ENCODE data around the gene RNF217.

Gene RNF217

DNA sequence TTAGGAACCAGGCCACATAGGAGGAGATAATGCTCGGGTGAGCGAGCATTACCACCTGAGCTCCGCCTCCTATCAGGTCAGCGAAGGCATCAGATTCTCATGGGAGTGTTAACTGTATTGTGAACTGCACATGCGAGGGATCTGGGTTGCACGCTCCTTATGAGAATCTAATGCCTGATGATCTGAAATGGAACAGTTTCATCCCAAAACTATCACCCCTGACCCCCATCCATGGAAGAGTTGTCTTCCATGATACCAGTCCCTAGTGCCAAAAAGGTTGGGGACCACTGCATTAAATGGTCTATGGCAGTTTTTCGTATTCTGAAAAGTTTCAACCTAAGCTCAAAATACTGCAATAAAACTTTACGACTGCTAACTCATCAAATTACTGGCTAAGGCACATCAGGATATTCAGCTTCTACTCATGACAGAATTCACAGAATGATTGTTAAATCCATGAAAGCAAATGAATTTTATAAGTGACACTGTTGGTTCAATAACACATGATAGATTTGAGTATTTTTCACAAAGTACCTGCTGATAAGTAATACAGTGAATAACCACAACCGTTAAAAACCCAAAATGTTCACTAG lies 25.9 kb downstream of the RNF217 start:
- DNase-seq (ENCODE audit: low read depth): no peak

DNA sequence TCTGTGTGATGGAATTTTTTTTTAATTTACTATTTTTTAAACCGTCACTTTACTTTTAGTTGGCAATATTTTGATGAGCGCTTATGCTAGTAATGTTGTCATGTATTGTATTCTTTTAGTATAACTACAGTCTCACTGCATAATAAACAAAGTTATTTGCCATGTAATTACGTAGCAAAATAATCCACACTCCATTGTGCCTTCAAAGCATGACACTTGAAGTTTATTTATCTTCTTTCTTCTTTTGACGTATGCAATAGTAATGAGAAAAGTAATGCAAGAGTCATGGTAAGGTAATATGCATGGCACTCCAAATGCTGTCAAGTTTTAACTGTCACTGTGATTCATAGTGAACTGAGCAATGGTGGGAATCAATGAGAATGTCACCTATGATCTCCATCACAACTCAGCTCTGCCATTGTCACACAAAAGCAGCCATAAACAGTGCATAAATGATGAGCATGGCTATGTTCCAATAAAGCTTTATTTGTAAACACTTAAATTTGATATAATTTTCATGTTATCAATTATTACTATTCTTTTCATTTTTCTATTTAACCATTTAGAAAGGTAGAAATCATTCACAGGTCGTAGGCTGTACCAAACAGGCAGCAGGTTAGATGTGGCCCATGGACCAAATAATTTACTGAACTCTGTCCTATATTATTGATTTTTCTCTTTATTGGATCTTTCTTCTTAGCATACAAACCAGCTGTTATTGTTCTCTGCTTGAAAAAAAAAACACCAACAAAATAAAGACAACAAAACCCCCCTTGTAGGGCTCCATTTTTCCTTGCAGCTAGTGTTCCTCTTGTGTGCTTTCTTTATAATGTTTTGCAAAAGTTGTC lies 27.1 kb downstream of the RNF217 start:
- DNase-seq (ENCODE audit: low read depth): no peak

DNA sequence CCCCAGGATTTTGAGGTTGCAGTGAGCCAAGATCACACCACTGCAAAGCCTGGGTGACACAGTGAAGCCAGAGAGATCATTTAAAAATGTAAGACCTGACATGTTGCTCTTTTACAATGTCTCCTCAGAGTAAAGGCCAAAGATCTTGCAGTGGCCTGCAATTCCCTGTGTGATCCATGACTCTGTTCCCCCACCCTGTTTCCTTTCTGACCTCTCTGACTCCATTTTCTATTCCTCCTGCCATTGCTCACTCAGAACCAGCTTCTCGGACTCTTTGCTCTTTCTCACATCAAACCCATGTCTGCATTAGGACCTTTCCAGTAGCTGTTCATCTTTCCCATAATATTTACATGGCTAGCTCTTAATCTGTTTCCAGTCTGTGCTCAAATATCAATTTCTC lies 28.8 kb downstream of the RNF217 start:
- DNase-seq (ENCODE audit: low read depth): no peak

DNA sequence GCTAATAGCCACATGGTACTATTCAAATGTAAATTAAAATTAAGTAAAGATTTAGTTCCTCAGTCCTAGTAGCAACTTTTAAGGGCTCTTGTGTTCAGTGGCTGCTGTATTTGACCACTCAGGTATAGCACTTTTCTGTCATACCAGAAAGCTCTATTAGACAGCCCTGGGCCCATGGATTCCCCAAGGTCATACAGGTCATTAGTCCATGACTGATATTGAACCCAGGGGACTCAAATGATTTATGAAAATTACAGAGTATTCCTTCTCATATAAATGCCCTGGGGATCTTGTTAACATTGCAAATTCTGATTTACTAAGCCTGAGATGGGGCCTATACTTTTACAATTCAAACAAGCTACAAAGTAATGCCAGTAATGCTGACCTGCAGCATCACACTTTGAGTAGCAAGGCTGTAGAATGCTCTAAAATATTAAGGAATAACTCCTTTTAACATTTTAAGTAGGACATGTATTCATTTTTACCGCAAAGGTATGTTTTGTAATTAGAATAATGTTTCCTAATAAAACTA lies 29.6 kb downstream of the RNF217 start:
- no peak for DNase-seq (ENCODE audit: low read depth)

DNA sequence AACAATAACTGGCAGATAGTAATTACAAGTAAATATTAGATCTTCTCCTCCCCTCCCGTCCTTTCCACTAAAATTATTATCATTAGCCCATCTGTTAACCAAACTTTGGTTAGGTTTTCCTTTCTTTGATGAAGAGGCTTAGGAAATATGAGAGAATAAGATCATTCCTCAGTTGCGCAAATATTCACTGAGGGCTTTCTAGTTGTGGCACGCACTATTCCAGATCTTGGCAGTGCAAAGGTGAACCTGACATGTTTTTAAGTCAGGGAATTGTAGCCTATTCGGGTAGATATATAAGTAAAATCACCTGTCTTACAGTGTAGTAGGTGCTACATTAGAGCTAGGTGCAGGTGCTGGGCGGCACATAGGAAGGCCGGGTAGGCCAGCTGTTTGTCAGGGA lies 31.1 kb downstream of the RNF217 start:
- DNase-seq (ENCODE audit: low read depth): no peak

DNA sequence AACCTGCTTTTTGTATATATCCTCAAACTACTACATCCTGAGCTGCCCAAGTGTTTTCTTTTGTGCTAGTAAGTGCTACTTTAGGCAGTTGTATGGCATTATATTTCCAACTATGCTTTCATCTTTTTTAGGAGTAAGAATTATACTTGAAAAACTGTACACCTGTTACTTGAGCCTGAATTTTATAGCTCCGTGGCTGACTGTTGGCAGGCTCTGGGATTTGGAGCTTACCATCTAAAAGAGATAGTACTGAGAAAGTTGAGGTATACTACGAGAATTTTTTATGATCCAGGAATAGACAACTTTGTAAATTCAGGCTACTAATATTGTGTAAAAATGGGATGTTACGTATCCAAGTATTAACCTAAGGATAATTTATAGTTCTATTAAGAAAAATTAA lies 32.4 kb downstream of the RNF217 start:
- no peak for DNase-seq (ENCODE audit: low read depth)

DNA sequence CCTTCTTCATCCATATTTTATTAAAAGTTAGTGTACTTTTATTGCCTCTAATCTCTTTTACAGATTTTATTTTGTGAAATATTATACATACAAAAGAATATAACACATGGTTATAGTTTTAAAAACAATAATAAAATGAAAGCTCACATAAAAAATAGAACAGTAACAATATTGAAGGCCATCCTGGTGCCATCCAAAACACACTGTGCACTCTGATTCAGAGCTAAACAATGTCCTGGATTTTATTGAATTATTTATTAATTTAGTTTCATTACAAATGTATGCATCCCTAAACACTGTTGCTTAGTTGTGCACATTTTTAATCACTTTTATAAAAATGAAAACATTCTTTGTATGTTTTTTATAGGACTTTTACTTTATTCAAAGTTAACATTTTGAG lies 32.9 kb downstream of the RNF217 start:
- no peak for DNase-seq (ENCODE audit: low read depth)

DNA sequence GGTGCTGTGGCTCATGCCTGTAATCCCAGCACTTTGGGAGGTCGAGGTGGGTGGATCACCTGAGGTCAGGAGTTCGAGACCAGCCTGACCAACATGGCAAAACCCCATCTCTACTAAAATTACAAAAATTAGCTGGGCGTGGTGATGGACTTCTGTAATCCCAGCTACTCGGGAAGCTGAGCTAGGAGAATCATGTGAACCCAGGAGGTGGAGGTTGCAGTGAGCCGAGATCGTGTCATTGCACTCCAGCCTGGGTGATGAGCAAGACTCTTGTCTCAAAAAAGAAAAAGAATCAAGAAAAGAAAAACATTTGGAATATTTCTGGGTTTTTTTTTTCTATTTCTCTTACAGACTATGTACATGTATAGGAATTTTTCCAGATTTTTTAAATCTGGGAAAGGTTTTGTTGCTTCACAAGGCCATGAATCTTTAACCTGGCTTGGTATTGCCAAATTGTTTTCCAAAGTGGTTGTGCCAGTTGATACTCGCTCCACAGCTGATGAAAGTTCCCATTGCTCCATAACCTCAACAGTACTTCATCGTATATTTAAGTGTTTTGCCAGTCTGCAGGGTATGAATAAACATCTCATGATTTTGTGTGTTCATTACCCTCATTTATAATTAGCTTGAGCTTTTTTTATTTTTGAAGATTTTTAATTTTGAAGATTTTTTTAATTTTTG lies 33.5 kb downstream of the RNF217 start:
- no peak for DNase-seq (ENCODE audit: low read depth)

DNA sequence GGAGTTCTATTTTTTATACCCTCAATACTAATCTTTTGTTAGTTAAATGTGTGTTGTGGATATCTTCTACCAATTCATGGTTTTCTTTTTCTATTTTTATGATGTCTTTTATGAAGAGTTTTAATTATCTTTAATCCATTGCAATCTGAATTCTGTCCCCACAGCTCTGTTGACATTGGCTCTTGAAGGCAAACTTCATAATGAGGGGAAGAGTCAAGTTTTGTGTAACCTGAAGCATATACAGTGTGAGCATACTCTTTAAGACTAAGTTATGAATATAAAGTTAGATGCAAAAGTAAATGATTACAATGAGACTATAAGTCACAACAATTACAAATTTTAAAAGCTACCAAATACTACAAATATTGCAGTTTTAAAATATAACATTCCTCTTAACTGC lies 34.2 kb downstream of the RNF217 start:
- DNase-seq (ENCODE audit: low read depth): no peak

DNA sequence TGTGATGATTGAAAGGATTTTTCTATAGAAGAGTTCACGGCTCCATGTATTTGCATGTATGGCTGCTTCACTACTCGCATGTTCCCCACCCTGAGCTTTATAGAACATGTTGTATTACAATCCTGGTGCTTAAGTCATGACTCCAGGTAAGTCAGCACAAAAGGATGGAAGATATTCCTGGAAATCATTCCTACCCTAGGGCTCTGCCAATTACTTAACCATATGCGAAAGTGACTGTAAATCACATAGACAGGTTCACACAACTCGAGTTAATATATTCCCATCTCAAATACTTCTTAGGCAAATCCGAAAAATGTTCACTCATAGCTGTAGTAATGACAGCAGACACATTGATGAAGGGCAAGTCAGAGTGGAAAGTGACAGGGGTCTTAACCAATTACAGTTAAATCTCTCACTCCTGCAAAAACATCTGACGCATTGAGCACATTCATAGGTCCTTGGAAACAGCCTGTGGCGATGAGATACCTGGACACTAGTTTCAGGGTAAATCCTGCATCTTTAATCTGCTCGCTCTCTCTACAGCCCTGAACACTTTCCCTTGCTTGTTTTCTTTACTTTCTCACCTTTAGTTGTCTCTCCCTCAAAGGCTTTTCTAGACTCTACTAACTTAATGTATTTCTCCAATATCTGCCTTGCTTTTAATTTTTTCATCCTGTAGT lies 35.1 kb downstream of the RNF217 start:
- no peak for DNase-seq (ENCODE audit: low read depth)

DNA sequence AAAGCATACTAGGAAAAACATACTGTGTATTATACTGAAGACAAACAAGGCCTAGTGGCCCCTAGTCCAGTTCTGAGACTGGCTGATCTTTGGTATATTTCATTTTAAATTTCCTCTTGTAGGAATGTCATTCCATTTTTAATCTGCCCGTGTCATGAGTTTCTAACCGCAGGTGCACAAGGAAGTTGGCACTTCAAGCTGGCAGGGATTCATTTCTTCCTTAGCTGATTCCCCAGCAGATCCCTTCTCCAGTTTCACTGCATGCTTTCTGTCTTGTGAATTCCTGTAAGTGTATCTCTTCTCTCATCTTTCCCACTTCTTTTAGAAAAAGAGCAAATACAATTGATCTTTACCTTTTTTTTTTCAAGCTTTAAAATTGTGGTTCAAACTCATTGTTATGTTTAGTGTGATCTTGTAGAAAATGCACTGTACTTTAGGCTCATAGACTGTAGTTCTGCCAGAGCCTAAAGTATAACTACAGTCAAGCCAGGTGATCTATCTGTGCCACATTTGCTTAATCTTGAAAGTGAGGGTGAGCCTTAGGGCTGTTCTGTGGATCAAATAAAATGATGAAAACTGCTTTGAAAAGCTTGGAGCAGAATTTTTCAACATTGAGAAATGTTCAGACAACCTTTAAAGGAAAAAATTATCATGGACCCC lies 37.0 kb downstream of the RNF217 start:
- DNase-seq (ENCODE audit: low read depth): no peak

DNA sequence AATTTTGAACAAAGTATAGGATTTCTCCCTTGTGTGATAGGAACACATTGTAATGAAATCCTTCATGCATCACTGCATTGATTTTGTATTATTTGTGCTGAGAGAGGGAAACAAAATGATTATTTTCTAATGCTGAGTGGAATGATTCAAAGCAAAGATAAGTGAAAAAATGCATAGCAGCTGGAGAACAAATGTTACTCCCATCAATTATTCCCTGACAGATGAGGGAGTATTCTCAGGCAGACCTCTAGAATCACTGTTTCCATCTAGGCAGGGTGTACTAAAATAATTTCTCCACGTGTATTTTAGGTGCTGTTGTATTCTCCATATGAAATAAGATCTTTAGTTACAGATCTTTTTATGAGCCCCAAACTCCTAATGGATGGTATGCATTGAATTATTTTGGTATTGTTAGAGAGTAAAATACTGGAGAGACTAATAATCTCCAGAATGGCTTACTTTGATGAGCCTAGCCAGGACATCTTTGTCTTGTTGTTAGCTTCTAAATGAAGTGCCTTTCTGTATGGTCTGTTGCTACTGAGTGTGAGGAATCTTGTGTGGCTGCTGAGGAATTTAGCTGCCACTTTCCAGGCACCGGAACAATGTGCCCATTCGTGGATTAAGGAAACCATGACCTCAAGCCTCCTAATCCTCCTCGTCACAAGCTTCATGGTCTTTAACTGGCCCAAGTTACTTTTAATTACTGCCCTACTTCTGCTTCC lies 39.6 kb downstream of the RNF217 start:
- no peak for DNase-seq (ENCODE audit: low read depth)

DNA sequence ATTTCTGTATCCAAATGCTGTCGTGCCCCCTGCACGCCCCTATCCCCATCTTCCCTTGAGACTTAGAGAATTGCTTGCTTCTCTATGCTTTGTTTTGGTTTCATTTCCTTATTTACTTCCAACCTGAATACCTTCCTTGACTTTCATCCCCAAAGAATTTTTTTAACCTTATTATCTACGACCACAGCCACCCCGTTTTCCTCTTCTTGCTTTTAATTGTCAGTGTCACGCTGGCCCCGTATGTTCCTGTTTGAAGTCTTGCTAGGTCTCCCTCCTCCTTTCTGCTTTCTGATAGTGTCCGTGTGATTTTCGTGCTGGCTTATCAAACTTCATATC lies 40.1 kb downstream of the RNF217 start:
- no peak for DNase-seq (ENCODE audit: low read depth)

DNA sequence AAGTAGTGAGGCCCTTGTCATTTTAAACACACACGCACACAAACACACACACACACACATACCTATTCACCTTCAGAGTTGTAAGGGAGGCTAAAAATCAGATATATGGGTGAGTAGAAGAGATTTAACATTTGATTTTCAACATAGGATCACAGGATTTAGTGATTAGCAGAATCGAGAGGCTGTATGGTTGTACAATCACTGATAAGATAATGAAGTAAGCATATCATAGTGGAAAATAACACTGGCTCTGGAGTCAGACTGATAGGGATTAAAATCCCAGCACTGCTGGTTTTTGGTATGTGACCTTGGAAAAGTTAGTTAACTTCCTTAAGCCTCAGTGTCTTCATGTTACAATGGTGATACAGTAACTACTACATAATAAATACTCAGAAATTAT lies 40.8 kb downstream of the RNF217 start:
- DNase-seq (ENCODE audit: low read depth): no peak

DNA sequence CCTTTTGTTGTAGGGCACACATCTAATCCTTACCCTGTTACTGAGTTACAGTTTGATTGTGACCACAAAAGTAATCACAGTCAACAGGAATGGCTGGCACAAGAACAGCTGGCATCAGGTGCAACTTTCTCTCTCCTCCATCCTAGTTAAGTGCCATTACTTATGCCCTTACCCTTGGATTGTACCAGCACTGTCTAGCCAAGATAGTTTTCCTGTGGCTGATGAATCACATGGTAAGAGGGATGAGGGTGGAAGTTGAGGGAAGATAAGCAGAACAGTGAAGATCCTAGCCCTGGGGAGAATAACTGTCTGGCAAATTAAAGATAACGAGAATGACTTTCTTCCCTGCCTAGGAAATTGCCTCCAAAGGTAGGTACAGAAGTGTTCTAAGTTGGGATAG lies 42.0 kb downstream of the RNF217 start:
- no peak for DNase-seq (ENCODE audit: low read depth)

DNA sequence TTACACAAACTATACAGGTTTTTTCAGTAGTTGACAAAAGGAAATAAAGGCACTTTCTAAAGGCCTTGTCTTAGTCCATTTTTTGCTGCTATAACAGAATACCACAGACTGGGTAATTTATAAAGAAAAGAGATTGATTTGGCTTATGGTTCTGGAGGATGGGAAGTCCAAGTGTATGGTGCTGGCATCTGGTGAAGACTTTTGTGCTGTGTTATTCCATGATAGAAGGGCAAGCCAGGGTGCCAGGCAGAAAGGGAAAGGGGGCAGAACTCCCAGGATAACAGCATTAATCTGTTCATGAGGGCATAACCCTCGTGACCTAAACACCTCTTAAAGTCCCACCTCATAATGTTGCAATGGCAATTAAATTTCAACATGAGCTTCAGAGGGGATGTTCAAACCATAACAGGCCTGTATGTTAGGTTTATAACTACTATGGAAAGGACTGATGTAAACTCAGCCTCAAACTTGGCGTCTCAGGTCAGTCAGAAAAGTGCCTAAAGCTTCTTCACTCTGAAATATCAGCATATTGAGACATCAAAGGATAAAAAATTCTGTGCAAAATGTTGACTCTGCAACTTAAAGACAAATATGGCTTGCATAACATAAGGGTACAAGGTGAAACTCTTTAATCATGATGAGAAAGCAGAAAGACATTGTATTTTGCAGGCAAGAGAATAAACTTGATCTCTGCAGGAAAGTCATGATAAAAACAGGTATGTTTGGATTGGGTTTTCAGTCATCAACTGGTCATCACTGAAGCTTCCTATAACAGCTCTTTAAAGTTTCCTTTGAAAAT lies 42.8 kb downstream of the RNF217 start:
- DNase-seq (ENCODE audit: low read depth): no peak

DNA sequence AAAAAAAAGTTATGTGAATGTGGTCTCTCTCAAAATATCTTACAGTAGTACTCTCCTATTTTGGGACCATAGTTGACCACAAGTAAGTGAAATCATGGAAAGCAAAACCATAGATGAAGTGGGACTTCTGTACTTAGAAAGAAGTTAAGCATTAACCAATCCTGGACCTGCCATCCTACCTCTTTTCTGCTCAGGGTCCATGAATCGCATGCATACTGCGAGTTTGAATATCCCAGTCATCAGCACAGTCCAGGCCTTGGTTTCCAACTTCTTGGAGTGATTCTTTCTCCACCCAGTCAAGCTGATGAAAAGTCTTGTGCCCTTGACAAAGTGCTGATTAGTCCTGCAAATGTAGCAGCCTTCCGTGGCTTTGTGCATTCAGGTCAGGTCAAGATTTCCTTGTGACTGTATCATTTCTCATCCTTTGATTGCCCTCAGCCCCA lies 46.0 kb downstream of the RNF217 start:
- no peak for DNase-seq (ENCODE audit: low read depth)

DNA sequence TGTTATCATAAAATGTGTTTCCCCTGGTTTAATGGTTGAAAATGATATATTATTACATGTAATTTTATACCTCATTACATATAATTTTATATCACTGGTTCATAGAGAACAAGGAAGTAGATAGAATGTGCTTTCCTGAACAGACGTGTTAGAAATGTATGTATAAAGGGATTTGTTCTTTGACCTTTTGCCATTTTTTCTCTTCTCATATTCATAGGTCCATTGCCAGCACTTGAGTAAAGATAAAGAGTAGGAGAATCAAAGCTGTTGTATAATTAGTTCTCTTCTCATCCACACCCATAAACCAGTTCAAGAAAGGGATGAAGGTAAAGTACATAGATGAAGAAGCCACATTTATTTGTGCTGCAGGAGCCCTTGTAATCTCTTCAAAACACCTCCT lies 46.7 kb downstream of the RNF217 start:
- no peak for DNase-seq (ENCODE audit: low read depth)

DNA sequence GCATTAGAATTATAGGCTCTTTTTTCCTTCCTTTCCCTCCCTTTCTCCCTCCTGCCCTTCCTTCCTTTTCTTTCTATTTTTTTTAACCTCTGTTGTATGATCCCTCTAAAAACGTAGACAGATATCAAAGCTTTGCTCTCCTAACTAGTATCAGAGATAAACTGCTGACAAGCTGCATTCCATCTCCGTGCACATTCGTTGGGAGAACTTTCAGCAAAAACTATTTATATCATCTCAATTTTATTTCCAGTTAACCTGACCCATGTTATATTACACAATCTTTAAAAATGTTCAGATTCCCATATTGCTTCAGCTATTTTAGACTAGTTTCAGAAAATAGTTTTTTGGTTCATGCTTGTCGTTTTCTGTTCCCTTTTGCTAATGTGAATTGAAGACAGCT lies 47.3 kb downstream of the RNF217 start:
- DNase-seq (ENCODE audit: low read depth): no peak

DNA sequence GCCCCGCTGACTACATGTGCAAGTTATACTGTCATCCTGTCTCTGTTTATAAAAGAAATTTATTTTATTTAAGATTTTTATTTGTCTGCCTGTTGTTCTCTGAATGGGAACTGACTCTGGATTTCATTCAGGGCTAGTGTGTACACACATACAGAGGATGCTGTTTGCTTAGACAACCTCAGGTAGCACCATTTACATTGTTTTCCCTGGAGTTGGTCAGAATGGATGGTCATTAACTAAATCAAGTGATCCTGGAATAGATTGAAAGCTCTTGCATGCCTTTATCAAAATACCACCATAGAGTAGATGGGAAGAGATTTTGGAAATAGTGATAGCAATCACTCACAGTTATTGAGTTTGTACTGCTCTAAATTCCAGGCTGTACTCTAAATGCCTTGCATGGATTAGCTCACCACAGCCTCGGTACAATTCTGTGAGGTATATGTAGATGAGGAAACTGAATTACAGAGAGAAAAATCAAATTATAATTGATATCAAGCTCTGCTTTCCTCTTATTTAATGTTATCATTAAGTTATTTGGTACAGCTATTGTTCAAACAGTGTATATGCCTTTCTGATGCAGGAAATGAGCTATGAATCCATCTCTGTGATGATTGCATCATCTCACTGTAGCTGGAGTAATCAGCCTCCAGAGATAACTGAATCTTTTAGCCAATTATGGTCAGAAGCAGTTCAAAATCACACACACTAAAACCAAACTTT lies 51.9 kb downstream of the RNF217 start:
- no peak for DNase-seq (ENCODE audit: low read depth)
